Body of pancreas (tissue), 4 donors: ENCODE results near the gene LCE6A. TPM values are rescaled to one million over a fixed set of nuclear protein-coding genes. Genes with fewer than 3 reads are reported as not detected.

Source experiments
- ATAC-seq: fragments of 150-250 bp; one replicate; pipeline ENCODE4 v1.9.1; 2016
- DNase-seq, 4 donors: peaks; one replicate each; pipeline ENCODE4 v3.0.0-alpha.2; 2019
- H3K27ac ChIP-seq, 4 donors: fragments of 200-600 bp; sonication (generic); 1 replicate in 3 of 4; 2 replicates in 1 of 4; pipeline versions ENCODE4 v1.5.1 to v1.6.1; 2016 to 2019; ENCODE audit warnings: mild to moderate bottlenecking in 1 of 4, mixed read lengths in 1 of 4, moderate library complexity in 1 of 4
- H3K27me3 ChIP-seq, 2 donors: fragments of 200-600 bp; sonication (generic); one replicate each; pipeline ENCODE4 v1.6.0; 2016; ENCODE audit warnings: mild to moderate bottlenecking in 1 of 2
- H3K36me3 ChIP-seq, 2 donors: fragments of 200-600 bp; sonication (generic); replicated peaks in 1 of 2; 2 replicates each; pipeline ENCODE4 v1.5.1; 2016; ENCODE audit warnings: low read depth in 2 of 2; ENCODE audit not compliant: insufficient read depth in 1 of 2
- H3K4me1 ChIP-seq: fragments of 200-600 bp; sonication (generic); one replicate; pipeline ENCODE4 v1.6.0; 2016
- H3K4me3 ChIP-seq, 2 donors: fragments of 200-600 bp; sonication (generic); 1 replicate in 1 of 2; 2 replicates in 1 of 2; pipeline ENCODE4 v1.5.1; 2016 to 2019
- H3K9me3 ChIP-seq, 3 donors: fragments of 200-600 bp; sonication (generic); 1 replicate in 2 of 3; 2 replicates in 1 of 3; pipeline ENCODE4 v1.5.1; 2016
- POLR2A ChIP-seq, 3 donors: fragments of 450-650 bp; IDR thresholded peaks; one replicate each; pipeline ENCODE4 v1.6.1; 2016; ENCODE audit warnings: antibody characterized with exemption in 3 of 3, mild to moderate bottlenecking in 2 of 3
- WGBS, 2 donors: methylation state at CpG; one replicate each; pipeline ENCODE4 v1.1.5; 2017; 5-methylcytosine and 5-hydroxymethylcytosine counted together
- intact Hi-C: fragments of 100-400 bp; cut with DNase I; formaldehyde crosslinking; loops from one replicate; pipeline ENCODE4 v1.15.1; 2023
- total RNA-seq, 2 donors: library from RNA; depleted of rRNA; stranded (reverse); fragments of >200 nt; gene quantifications; one replicate each; pipeline ENCODE4 v1.1.0, GENCODE V29; 2016
- TF ChIP-seq, protein P1 (sequence below), 7 experiments: fragments of 450-650 bp in 4 of 7; fragments of 200-600 bp in 3 of 7; sonication (generic) in 3 of 7; IDR thresholded peaks; one replicate each; pipeline ENCODE4 v1.5.1; 2016 to 2019; ENCODE audit warnings: antibody characterized with exemption in 7 of 7

Gene LCE6A
- total RNA-seq, 2 donors from 2014 or later, result not detected

DNA sequence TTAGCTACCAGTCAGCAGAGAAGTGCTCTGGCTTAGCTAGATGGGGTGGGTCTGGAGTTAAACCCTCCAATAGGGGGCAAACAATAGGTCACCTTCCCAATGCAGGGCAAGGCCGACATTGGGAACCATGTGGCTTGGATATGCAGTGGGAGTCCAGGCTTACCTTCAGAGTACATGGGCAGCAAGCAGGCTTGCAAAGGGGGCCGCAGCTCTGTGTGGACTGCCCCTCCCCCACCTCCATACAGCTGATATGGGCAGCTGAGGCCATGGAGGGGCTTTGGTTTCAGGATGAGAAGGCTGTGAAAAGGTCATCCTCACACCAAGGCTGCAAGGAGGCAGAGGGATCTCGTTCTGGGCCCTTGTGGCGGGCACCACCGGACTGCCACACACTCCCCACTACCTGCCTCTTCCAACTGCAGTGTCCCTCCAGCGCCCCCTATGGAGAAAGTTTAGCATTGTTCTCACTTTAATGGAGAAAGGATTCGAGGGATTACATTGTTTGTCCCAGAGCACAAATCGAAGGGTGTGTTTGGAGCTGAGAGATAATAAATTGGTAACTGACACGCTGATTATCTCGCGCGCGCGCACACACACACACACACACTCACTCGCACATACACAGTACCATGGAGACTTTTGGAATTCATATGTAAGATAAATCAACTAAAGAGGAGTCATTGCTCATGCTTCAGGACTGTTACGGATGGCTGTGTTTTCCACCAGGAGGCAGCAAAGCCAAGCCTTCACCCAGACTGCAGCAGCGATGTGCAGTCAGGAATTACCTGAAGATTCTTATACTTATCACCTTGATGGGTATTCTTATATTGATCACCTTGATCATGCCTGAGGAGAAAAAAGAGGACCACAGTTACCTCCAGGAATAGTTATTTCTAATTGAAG, 28.4 kb downstream of the LCE6A start:
- H3K27me3 ChIP-seq, result peaks cover 0 to 5% of the 10 kb centered on the region in 2 donors
- intact Hi-C loops, result no loop called here
- ATAC-seq, result no peak
- H3K36me3 ChIP-seq, result no peaks in the 10 kb centered on the region
- TF ChIP-seq, protein P1, sequence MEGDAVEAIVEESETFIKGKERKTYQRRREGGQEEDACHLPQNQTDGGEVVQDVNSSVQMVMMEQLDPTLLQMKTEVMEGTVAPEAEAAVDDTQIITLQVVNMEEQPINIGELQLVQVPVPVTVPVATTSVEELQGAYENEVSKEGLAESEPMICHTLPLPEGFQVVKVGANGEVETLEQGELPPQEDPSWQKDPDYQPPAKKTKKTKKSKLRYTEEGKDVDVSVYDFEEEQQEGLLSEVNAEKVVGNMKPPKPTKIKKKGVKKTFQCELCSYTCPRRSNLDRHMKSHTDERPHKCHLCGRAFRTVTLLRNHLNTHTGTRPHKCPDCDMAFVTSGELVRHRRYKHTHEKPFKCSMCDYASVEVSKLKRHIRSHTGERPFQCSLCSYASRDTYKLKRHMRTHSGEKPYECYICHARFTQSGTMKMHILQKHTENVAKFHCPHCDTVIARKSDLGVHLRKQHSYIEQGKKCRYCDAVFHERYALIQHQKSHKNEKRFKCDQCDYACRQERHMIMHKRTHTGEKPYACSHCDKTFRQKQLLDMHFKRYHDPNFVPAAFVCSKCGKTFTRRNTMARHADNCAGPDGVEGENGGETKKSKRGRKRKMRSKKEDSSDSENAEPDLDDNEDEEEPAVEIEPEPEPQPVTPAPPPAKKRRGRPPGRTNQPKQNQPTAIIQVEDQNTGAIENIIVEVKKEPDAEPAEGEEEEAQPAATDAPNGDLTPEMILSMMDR (IDR thresholded peaks at IDR 0.05), result peak in 4 of 7 experiments; percentile 7 to 38 (median 36)
- TF ChIP-seq POLR2A (IDR thresholded peaks at IDR 0.05), result no peak
- H3K9me3 ChIP-seq, result no peaks in the 10 kb centered on the region
- no peak overlapping the region for H3K4me3 ChIP-seq
- DNase-seq, result peak in 2 of 4 donors; percentile 9 to 14
- no peak overlapping the region for H3K27ac ChIP-seq
- WGBS, 2 donors, result 39 to 41% methylated on average over 17 of the region's 17 CpGs
- no peaks in the 10 kb centered on the region for H3K4me1 ChIP-seq

DNA sequence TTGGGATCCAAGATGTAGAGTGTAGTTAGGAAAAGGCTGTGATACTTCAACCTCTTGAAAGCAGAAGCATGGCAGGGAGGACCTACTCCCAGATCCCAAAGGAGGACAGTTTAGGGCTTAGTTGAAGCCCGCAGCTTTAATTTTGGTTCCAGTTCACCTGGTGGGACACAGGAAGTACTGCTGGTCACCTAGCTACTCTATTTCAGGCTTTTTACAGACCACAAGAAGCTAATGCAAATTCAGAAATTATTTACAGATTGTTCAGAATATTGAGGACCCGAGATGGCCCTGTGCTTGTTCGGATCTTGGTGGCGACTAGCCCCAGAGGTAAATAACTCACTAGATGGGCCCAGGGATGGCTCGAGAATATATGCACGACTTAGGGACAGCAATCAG, 29.1 kb downstream of the LCE6A start:
- Histone ChIP-seq H3K27ac (no peak overlapping the region), H3K27me3 (peaks cover 0 to 5% of the 10 kb centered on the region in 2 donors), H3K36me3 (no peaks in the 10 kb centered on the region), H3K4me1 (no peaks in the 10 kb centered on the region), H3K4me3 (no peak overlapping the region), H3K9me3 (no peaks in the 10 kb centered on the region)
- 75 to 80% methylated on average over 6 of the region's 6 CpGs for WGBS, 2 donors
- intact Hi-C loops, result no loop called here
- ATAC-seq (no peak), DNase-seq (no peak)
- TF ChIP-seq POLR2A (IDR thresholded peaks at IDR 0.05), result no peak
- TF ChIP-seq, protein P1 (IDR thresholded peaks at IDR 0.05), result no peak

DNA sequence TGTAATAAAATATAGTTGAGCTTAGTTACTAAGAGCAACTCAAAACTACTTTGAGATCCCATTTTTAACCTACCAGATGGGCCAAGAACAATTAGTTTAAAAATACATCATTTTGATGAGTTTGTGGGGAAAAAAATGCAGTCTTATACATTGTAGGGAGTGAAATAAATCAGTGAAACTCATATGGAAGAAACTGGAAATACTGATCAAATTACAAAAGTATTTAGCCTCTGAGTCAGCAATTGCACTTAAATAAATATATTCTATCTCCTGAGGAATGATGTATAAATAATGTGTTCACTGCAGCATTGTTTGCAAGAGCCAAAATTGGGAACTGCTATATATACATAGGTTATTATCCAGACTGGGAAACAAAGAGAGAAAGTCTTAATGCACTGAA, 30.8 kb downstream of the LCE6A start:
- peaks cover 0 to 5% of the 10 kb centered on the region in 2 donors for H3K27me3 ChIP-seq
- no peaks in the 10 kb centered on the region for H3K9me3 ChIP-seq
- ATAC-seq (no peak), DNase-seq (no peak)
- TF ChIP-seq POLR2A (IDR thresholded peaks at IDR 0.05), result no peak
- TF ChIP-seq, protein P1 (IDR thresholded peaks at IDR 0.05), result no peak
- intact Hi-C loops, result no loop called here
- no peaks in the 10 kb centered on the region for H3K4me1 ChIP-seq
- no peaks in the 10 kb centered on the region for H3K36me3 ChIP-seq
- H3K4me3 ChIP-seq, result no peak overlapping the region
- H3K27ac ChIP-seq, result no peak overlapping the region

DNA sequence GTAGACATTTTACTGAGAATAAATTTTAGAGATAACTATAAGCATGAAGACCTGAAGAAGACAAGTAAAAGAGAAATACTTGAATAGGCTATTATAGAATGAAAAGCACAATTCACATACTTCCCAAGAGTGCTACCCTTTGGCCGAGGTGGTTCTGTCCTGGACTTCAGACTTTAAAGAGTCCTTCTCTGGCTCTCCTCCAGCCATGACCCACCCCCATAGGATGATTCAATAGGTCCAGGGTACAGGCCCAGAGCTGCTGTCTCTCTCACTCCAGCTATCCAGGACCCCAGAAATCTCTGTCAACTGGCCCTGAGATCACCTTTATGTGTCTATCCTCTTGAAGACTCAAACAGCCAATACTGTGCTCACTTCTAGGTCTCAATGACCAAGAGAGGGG, 34.2 kb downstream of the LCE6A start:
- TF ChIP-seq, protein P1 (IDR thresholded peaks at IDR 0.05), result no peak
- TF ChIP-seq POLR2A (IDR thresholded peaks at IDR 0.05), result no peak
- H3K9me3 ChIP-seq, result no peaks in the 10 kb centered on the region
- WGBS, 2 donors, result 73 to 76% methylated on average over 1 of the region's 1 CpG
- H3K4me3 ChIP-seq, result no peak overlapping the region
- intact Hi-C loops, result no loop called here
- H3K27me3 ChIP-seq, result peaks cover 0 to 5% of the 10 kb centered on the region in 2 donors
- no peaks in the 10 kb centered on the region for H3K4me1 ChIP-seq
- H3K36me3 ChIP-seq, result no peaks in the 10 kb centered on the region
- no peak overlapping the region for H3K27ac ChIP-seq
- ATAC-seq (no peak), DNase-seq (no peak)

DNA sequence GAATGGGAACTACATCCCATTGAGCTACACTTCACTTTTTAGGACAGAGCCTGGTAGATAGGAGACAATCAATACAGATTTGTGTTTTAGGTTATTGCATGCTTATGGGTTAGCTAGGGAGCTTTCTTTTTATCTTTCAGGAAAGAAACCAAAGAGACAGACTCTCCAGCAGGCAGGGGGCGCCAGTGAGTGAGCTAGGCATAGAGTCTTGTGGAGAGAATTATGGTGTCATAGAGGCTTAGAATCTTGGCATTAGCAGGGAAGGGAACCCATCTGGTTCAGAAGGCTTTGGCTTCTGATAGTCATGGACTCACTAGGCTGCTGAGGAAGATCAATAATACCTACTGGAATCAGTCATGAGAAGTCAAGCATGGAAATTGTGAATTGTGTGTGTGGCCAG, 35.4 kb downstream of the LCE6A start, which contains the start of gene SMCP:
Gene SMCP, plus strand, starts transcription at position 281 of the 400 bp plus-strand sequence. CDS start 6,101 bp downstream, outside the sequence.
- TF ChIP-seq POLR2A (IDR thresholded peaks at IDR 0.05), result no peak
- TF ChIP-seq, protein P1 (IDR thresholded peaks at IDR 0.05), result peak in 1 of 7 experiments; percentile 3
- 0% methylated on average over 1 of the region's 1 CpG for WGBS, 2 donors

More for the DNA sequence above, 35.4 kb downstream of the LCE6A start, which contains the start of gene SMCP:
- DNase-seq, result peak in 1 of 4 donors; percentile 9
- H3K9me3 ChIP-seq, result no peaks in the 10 kb centered on the region
- H3K27ac ChIP-seq, result no peak within 1 kb of the TSS
- ATAC-seq, result no peak
- H3K4me1 ChIP-seq, result no peaks in the 10 kb centered on the region
- no peaks in the 10 kb centered on the region for H3K36me3 ChIP-seq
- no peak within 1 kb of the TSS for H3K4me3 ChIP-seq
- no peaks in the 10 kb centered on the region for H3K27me3 ChIP-seq
- intact Hi-C loops, result no loop called here
